MM.1S (cell line): ENCODE results near the gene PREX1.

Experiments
- CTCF ChIP-seq: fragments of 300-600 bp; sonication (generic); IDR thresholded peaks from 2 replicates; pipeline ENCODE4 v1.5.1; 2016; ENCODE audit warnings: antibody characterized with exemption, low read length, mixed read lengths
- EZH2 ChIP-seq: fragments of 300-600 bp; sonication (generic); optimal IDR thresholded peaks from 2 replicates; pipeline ENCODE3; 2017; ENCODE audit warnings: low read depth, mild to moderate bottlenecking, antibody characterized with exemption, low read length, mixed read lengths
- EZH2phosphoT487 ChIP-seq: fragments of 300-600 bp; sonication (generic); IDR thresholded peaks from 2 replicates; pipeline ENCODE4 v1.6.1; 2018; ENCODE audit warnings: antibody characterized with exemption, low read length

- TF ChIP-seq CTCF (no peak), EZH2phosphoT487 (no peak), EZH2 (no peak)
These were observed 131.1 kb downstream of the PREX1 start for GRCh38 chr20:48696671-48697070.
